ENCODE data around the gene SIN3A. TPM values are rescaled to one million over a fixed set of nuclear protein-coding genes. Genes with fewer than 3 reads are reported as not detected.
"Not testable (repeated sequence)": the region's sequence is repeated elsewhere in the genome, so short reads cannot be mapped to it uniquely, and the experiment has no call there.

The SIN3A gene
- total and polyA plus RNA-seq, 8 donors, result 8.4 to 61.9 (median 27.5) TPM

DNA sequence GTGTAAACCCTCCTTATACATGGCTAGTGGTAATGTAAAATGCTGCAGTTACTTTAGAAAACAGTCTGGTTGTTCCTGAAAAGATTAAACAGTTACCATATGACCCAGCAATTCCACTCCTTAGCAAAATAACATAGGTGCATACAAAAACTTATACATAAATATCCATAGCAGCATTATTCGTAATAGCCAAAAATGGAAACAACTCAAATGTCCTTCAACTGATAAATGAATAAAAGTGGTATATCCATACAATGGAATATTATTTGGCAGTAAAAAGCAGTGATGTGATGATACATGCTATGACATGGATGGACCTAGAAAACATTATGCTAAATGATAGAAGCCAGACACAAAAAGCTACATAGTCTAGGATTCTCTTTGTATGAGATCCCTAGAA lies 31.6 kb upstream of the SIN3A start:
- no peak overlapping the region for H3K27ac ChIP-seq
- no peaks in the 10 kb centered on the region for H3K27me3 ChIP-seq
- H3K4me3 ChIP-seq, result no peak overlapping the region
- TF ChIP-seq, protein P1, sequence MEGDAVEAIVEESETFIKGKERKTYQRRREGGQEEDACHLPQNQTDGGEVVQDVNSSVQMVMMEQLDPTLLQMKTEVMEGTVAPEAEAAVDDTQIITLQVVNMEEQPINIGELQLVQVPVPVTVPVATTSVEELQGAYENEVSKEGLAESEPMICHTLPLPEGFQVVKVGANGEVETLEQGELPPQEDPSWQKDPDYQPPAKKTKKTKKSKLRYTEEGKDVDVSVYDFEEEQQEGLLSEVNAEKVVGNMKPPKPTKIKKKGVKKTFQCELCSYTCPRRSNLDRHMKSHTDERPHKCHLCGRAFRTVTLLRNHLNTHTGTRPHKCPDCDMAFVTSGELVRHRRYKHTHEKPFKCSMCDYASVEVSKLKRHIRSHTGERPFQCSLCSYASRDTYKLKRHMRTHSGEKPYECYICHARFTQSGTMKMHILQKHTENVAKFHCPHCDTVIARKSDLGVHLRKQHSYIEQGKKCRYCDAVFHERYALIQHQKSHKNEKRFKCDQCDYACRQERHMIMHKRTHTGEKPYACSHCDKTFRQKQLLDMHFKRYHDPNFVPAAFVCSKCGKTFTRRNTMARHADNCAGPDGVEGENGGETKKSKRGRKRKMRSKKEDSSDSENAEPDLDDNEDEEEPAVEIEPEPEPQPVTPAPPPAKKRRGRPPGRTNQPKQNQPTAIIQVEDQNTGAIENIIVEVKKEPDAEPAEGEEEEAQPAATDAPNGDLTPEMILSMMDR (IDR thresholded peaks at IDR 0.05), result no peak
- TF ChIP-seq POLR2AphosphoS5 (IDR thresholded peaks at IDR 0.05) (no peak), EP300 (IDR thresholded peaks at IDR 0.05) (no peak), POLR2A (IDR thresholded peaks at IDR 0.05) (no peak)
- DNase-seq, result no peak
- H3K4me1 ChIP-seq, result peaks cover 0 to 17% (median 7%) of the 10 kb centered on the region in 4 donors
- intact Hi-C loops (cut with DNase I; ENCODE audit: low total_unique reads), result no loop called here
- no peaks in the 10 kb centered on the region for H3K9me3 ChIP-seq
- H3K36me3 ChIP-seq, result peaks cover 0 to 64% (median 57%) of the 10 kb centered on the region in 4 donors
- 93 to 98% (median 94%) methylated on average over 1 of the region's 1 CpG for WGBS, 5 donors

DNA sequence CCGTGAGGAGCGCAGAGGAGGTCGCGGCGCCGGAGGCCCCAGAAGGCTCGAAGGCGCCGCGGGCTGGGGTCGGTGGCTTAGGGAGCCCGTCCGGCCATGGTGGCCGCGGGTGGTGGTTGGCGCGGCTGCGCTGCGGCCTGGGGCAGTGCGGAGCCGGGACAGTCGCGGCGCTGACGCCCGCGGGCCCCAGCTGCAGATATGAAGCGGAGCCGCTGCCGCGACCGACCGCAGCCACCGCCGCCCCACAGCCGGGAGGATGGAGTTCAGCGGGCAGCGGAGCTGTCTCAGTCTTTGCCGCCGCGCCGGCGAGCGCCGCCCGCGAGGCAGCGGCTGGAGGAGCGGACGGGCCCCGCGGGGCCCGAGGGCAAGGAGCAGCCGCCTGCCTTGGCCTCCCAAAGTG lies 29.0 kb upstream of the SIN3A start:
- 93 to 99% (median 98%) methylated on average over 19 to 50 of the region's 54 CpGs for WGBS, 5 donors
- intact Hi-C loops (cut with DNase I; ENCODE audit: low total_unique reads); H3K4me3 ChIP-seq; H3K9me3 ChIP-seq; DNase-seq; H3K27me3 ChIP-seq; H3K27ac ChIP-seq: not testable (repeated sequence)
- Histone ChIP-seq H3K4me1 (peaks cover 0 to 17% (median 7%) of the 10 kb centered on the region in 4 donors), H3K36me3 (peaks cover 0 to 67% (median 61%) of the 10 kb centered on the region in 4 donors)

- H3K27ac ChIP-seq, result no peak overlapping the region
- intact Hi-C loops (cut with DNase I; ENCODE audit: low total_unique reads), result no loop called here
- no peak for TF ChIP-seq POLR2AphosphoS5 (IDR thresholded peaks at IDR 0.05)
- no peak for TF ChIP-seq POLR2A (IDR thresholded peaks at IDR 0.05)
- TF ChIP-seq, protein P1 (IDR thresholded peaks at IDR 0.05), result no peak
- no peak for TF ChIP-seq EP300 (IDR thresholded peaks at IDR 0.05)
- H3K4me3 ChIP-seq, result no peak overlapping the region
- no peaks in the 10 kb centered on the region for H3K27me3 ChIP-seq
- DNase-seq, result no peak
- H3K4me1 ChIP-seq, result peaks cover 0 to 12% (median 3%) of the 10 kb centered on the region in 4 donors
- no peaks in the 10 kb centered on the region for H3K9me3 ChIP-seq
- H3K36me3 ChIP-seq, result peaks cover 0 to 72% (median 68%) of the 10 kb centered on the region in 4 donors
- 31 to 68% (median 56%) methylated on average over 2 of the region's 2 CpGs for WGBS, 5 donors
These were observed 28.2 kb upstream of the SIN3A start for GRCh38 chr15:75479670-75480069.

DNA sequence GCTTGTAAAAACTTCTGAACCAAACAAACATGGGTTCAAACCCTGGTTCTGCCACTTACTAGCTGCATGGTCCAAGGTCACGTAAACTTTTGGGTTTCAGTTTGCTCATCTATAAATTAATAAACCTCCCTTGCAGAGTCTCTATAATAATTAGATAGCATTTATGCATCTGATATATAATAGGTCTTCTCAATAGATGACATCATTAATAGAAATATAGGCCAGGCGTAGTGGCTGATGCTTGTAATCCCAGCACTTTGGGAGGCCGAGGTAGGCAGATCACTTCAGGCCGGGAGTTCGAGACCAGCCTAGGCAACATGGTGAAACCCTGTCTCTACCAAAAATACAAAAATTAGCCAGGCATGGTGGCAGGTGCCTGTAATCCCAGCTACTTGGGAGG lies 25.6 kb upstream of the SIN3A start:
- intact Hi-C loops (cut with DNase I; ENCODE audit: low total_unique reads); H3K27ac ChIP-seq; H3K9me3 ChIP-seq; H3K4me1 ChIP-seq; H3K27me3 ChIP-seq; H3K4me3 ChIP-seq; DNase-seq: not testable (repeated sequence)
- peaks cover 16 to 80% (median 76%) of the 10 kb centered on the region in 4 donors for H3K36me3 ChIP-seq
- WGBS, 5 donors, result 96 to 100% (median 96%) methylated on average over 5 of the region's 5 CpGs

DNA sequence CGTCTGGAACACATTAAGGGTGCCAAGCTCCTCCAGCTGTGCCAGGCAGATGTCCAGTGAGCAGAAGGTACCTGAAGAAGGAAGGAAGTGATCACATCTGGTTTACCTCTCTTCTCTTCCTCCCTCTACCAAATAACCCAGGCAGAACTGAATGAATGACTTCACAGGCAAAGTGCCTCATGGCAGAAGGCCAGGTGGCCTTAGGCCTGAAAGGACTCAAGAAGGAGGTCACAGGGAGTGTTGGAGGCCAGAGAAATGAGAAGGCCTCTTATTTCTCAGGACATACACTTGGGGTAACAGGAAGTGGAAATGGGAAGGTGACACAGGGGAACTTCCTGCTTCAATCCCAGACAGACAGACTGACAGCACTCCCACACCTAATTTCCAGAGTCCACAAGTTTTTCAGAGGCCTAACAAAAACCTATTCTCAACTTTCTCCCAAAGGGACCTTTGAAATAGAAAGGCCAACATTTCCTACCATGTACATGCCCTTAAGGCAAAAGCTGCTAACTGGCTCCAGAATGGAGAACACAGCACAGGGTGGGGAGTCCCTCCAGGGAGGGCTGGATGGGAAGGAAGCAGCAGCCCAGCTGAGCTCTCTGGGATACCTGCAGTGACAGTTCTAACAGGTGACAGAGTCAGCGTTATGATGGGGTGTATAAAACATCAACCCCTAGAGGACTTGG lies 17.6 kb upstream of the SIN3A start:
- no peaks in the 10 kb centered on the region for H3K9me3 ChIP-seq
- H3K4me1 ChIP-seq, result peaks cover 0 to 8% (median 0%) of the 10 kb centered on the region in 4 donors
- TF ChIP-seq EP300 (IDR thresholded peaks at IDR 0.05) (no peak), POLR2A (IDR thresholded peaks at IDR 0.05) (no peak)
- intact Hi-C loops (cut with DNase I; ENCODE audit: low total_unique reads), result no loop called here
- no peak overlapping the region for H3K4me3 ChIP-seq
- H3K27ac ChIP-seq, result no peak overlapping the region
- no peak for DNase-seq
- H3K36me3 ChIP-seq, result peaks cover 63 to 88% (median 85%) of the 10 kb centered on the region in 4 donors
- 81 to 97% (median 90%) methylated on average over 2 of the region's 2 CpGs for WGBS, 5 donors
- H3K27me3 ChIP-seq, result no peaks in the 10 kb centered on the region

DNA sequence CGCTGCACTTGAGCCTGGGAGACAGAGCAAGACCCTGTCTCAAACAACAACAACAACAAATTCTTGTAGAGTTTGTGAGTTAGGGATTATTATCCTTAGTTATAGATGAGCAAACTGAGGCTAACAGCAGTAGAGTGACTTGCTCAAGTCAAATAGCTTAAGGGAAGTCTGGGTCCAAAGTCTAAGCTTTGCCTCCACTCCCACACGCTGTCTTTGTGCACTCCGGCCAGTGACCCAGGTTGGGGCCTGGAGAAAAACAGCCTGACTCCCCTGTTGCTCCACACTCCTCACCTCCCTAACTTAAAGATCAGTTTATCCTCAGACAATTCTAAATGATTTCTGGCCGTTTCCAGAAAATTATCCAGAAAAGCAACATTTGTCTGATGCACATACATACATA lies 9.2 kb upstream of the SIN3A start:
- peak in 1 of 2 donors; percentile 20 for DNase-seq
- WGBS, 5 donors, result 54 to 82% (median 70%) methylated on average over 4 of the region's 4 CpGs
- Histone ChIP-seq H3K4me1 (peaks cover 4 to 17% (median 9%) of the 10 kb centered on the region in 4 donors), H3K4me3 (no peak overlapping the region), H3K27ac (no peak overlapping the region), H3K27me3 (no peaks in the 10 kb centered on the region), H3K36me3 (peaks cover 0 to 5% (median 1%) of the 10 kb centered on the region in 4 donors), H3K9me3 (no peaks in the 10 kb centered on the region)
- no peak for TF ChIP-seq EP300 (IDR thresholded peaks at IDR 0.05)
- no peak for TF ChIP-seq POLR2AphosphoS5 (IDR thresholded peaks at IDR 0.05)
- TF ChIP-seq, protein P1 (IDR thresholded peaks at IDR 0.05), result no peak
- TF ChIP-seq POLR2A (IDR thresholded peaks at IDR 0.05), result no peak
- intact Hi-C loops (cut with DNase I; ENCODE audit: low total_unique reads), result no loop called here

Measured in stomach (tissue), 9 donors.